ENCODE data around the gene MKI67.

Gene MKI67

GRCh38 chr10:128081222-128081621 lies 45.0 kb downstream of the MKI67 start:
- no peak for DNase-seq

- DNase-seq: no peak
These were observed 45.6 kb downstream of the MKI67 start for GRCh38 chr10:128080641-128081040.

- no peak for DNase-seq
These were observed 46.0 kb downstream of the MKI67 start for GRCh38 chr10:128080231-128080630.

GRCh38 chr10:128078136-128078969 lies 47.9 kb downstream of the MKI67 start:
- DNase-seq: no peak

- no peak for DNase-seq
These were observed 48.9 kb downstream of the MKI67 start for GRCh38 chr10:128077155-128077875.

GRCh38 chr10:128074589-128074988 lies 51.6 kb downstream of the MKI67 start:
- no peak for DNase-seq

GRCh38 chr10:128073890-128074289 lies 52.3 kb downstream of the MKI67 start:
- DNase-seq: no peak

- DNase-seq: no peak
These were observed 53.1 kb downstream of the MKI67 start for GRCh38 chr10:128072941-128073645.

- no peak for DNase-seq
These were observed 54.2 kb downstream of the MKI67 start for GRCh38 chr10:128072046-128072445.

GRCh38 chr10:128071417-128071782 lies 54.8 kb downstream of the MKI67 start:
- no peak for DNase-seq

- DNase-seq: no peak
These were observed 55.4 kb downstream of the MKI67 start for GRCh38 chr10:128070721-128071416.

GRCh38 chr10:128070161-128070560 lies 56.1 kb downstream of the MKI67 start:
- DNase-seq: no peak

GRCh38 chr10:128069351-128070051 lies 56.7 kb downstream of the MKI67 start:
- DNase-seq: no peak

- DNase-seq: no peak
These were observed 57.6 kb downstream of the MKI67 start for GRCh38 chr10:128068398-128069285.

GRCh38 chr10:128067691-128068397 lies 58.4 kb downstream of the MKI67 start:
- DNase-seq: no peak

- no peak for DNase-seq
These were observed 59.3 kb downstream of the MKI67 start for GRCh38 chr10:128066870-128067382.

- DNase-seq: no peak
These were observed 60.2 kb downstream of the MKI67 start for GRCh38 chr10:128065881-128066534.

- no peak for DNase-seq
These were observed 61.1 kb downstream of the MKI67 start for GRCh38 chr10:128064970-128065580.

All from NCI-H2081 treated with DMSO at 0.1 percent for 48 hours (cell line).